22Rv1 (cell line): ENCODE results near the gene SH3BGRL2.

Experiments used
- ZFX ChIP-seq: fragments of 450-650 bp; IDR thresholded peaks from 2 replicates; pipeline ENCODE4 v1.6.1; 2017; ENCODE audit warnings: antibody characterized with exemption, borderline replicate concordance
- TF ChIP-seq, protein P1 (sequence below): fragments of 450-650 bp; IDR thresholded peaks from 2 replicates; pipeline ENCODE4 v1.5.1; 2017; ENCODE audit warnings: mild to moderate bottlenecking

DNA sequence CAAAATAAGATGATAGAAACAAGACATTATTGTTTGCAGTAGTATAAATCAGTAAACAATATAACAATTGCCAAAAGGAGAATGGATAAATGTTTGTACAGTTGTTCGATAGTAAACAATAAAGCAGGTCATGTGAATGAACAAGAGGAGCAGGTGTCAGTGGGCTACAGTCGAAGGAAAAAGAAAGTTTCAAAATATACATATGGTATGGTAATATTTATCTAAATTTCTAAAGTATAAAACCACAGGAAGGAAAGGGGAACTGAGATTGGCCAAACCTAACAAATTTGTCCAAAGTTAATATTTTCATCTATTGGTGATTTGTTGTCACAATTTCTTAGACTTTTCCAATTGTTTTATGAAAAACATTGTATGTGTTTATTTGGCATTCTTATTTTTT is 110.9 kb downstream of the SH3BGRL2 start:
- TF ChIP-seq, protein P1, sequence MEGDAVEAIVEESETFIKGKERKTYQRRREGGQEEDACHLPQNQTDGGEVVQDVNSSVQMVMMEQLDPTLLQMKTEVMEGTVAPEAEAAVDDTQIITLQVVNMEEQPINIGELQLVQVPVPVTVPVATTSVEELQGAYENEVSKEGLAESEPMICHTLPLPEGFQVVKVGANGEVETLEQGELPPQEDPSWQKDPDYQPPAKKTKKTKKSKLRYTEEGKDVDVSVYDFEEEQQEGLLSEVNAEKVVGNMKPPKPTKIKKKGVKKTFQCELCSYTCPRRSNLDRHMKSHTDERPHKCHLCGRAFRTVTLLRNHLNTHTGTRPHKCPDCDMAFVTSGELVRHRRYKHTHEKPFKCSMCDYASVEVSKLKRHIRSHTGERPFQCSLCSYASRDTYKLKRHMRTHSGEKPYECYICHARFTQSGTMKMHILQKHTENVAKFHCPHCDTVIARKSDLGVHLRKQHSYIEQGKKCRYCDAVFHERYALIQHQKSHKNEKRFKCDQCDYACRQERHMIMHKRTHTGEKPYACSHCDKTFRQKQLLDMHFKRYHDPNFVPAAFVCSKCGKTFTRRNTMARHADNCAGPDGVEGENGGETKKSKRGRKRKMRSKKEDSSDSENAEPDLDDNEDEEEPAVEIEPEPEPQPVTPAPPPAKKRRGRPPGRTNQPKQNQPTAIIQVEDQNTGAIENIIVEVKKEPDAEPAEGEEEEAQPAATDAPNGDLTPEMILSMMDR: no peak
- TF ChIP-seq ZFX: no peak
